ENCODE measurements around the gene MT1X. TPM values are rescaled to one million over a fixed set of nuclear protein-coding genes. Genes with fewer than 3 reads are reported as not detected.

The MT1X gene
- total RNA-seq, 1 donor from 2014 or later = 11.5 TPM

GRCh38 chr16:56726283-56726682 is 44.0 kb downstream of the MT1X start:
- Histone ChIP-seq H3K4me3 (ENCODE audit: low read length in 3 of 3) (no peak overlapping the region), H3K9me3 (ENCODE audit: control insufficient read depth in 3 of 3, low read length in 3 of 3) (no peaks in the 10 kb centered on the region), H3K4me1 (ENCODE audit: control insufficient read depth in 3 of 3, insufficient read depth in 3 of 3, low read length in 3 of 3) (peaks cover 17 to 22% (median 18%) of the 10 kb centered on the region in 3 donors), H3K27ac (ENCODE audit: low read depth, low read length) (no peak overlapping the region), H3K9ac (ENCODE audit: low read depth in 1 of 3, low read length in 3 of 3) (no peak overlapping the region), H3K27me3 (ENCODE audit: control insufficient read depth in 3 of 3, insufficient read depth in 3 of 3, low read length in 3 of 3) (no peaks in the 10 kb centered on the region), H3K36me3 (ENCODE audit: control insufficient read depth in 3 of 3, insufficient read depth in 3 of 3, low read length in 3 of 3) (no peaks in the 10 kb centered on the region)

- Histone ChIP-seq H3K36me3 (ENCODE audit: control insufficient read depth in 3 of 3, insufficient read depth in 3 of 3, low read length in 3 of 3) (no peaks in the 10 kb centered on the region), H3K9me3 (ENCODE audit: control insufficient read depth in 3 of 3, low read length in 3 of 3) (no peaks in the 10 kb centered on the region), H3K4me3 (ENCODE audit: low read length in 3 of 3) (no peak overlapping the region), H3K27me3 (ENCODE audit: control insufficient read depth in 3 of 3, insufficient read depth in 3 of 3, low read length in 3 of 3) (no peaks in the 10 kb centered on the region), H3K27ac (ENCODE audit: low read depth, low read length) (no peak overlapping the region), H3K4me1 (ENCODE audit: control insufficient read depth in 3 of 3, insufficient read depth in 3 of 3, low read length in 3 of 3) (peaks cover 19 to 22% (median 19%) of the 10 kb centered on the region in 3 donors), H3K9ac (ENCODE audit: low read depth in 1 of 3, low read length in 3 of 3) (no peak overlapping the region)
These were observed 44.7 kb downstream of the MT1X start for GRCh38 chr16:56726926-56727325.

GRCh38 chr16:56728027-56728426 is 45.8 kb downstream of the MT1X start:
- no peaks in the 10 kb centered on the region for H3K9me3 ChIP-seq (ENCODE audit: control insufficient read depth in 3 of 3, low read length in 3 of 3)
- H3K4me1 ChIP-seq (ENCODE audit: control insufficient read depth in 3 of 3, insufficient read depth in 3 of 3, low read length in 3 of 3) = peaks cover 20 to 22% (median 20%) of the 10 kb centered on the region in 3 donors
- no peak overlapping the region for H3K27ac ChIP-seq (ENCODE audit: low read depth, low read length)
- H3K4me3 ChIP-seq (ENCODE audit: low read length in 3 of 3) = no peak overlapping the region
- H3K27me3 ChIP-seq (ENCODE audit: control insufficient read depth in 3 of 3, insufficient read depth in 3 of 3, low read length in 3 of 3) = no peaks in the 10 kb centered on the region
- H3K9ac ChIP-seq (ENCODE audit: low read depth in 1 of 3, low read length in 3 of 3) = no peak overlapping the region
- no peaks in the 10 kb centered on the region for H3K36me3 ChIP-seq (ENCODE audit: control insufficient read depth in 3 of 3, insufficient read depth in 3 of 3, low read length in 3 of 3)

- Histone ChIP-seq H3K9ac (ENCODE audit: low read depth in 1 of 3, low read length in 3 of 3) (peak overlapping the region; percentile 85 to 92 (median 90)), H3K4me1 (ENCODE audit: control insufficient read depth in 3 of 3, insufficient read depth in 3 of 3, low read length in 3 of 3) (peaks cover 20 to 22% (median 20%) of the 10 kb centered on the region in 3 donors), H3K36me3 (ENCODE audit: control insufficient read depth in 3 of 3, insufficient read depth in 3 of 3, low read length in 3 of 3) (no peaks in the 10 kb centered on the region), H3K9me3 (ENCODE audit: control insufficient read depth in 3 of 3, low read length in 3 of 3) (no peaks in the 10 kb centered on the region), H3K27me3 (ENCODE audit: control insufficient read depth in 3 of 3, insufficient read depth in 3 of 3, low read length in 3 of 3) (no peaks in the 10 kb centered on the region), H3K27ac (ENCODE audit: low read depth, low read length) (peak overlapping the region; percentile 80), H3K4me3 (ENCODE audit: low read length in 3 of 3) (peak overlapping the region; percentile 95 to 97 (median 96))
These were observed 46.9 kb downstream of the MT1X start for GRCh38 chr16:56728980-56729734.

DNA sequence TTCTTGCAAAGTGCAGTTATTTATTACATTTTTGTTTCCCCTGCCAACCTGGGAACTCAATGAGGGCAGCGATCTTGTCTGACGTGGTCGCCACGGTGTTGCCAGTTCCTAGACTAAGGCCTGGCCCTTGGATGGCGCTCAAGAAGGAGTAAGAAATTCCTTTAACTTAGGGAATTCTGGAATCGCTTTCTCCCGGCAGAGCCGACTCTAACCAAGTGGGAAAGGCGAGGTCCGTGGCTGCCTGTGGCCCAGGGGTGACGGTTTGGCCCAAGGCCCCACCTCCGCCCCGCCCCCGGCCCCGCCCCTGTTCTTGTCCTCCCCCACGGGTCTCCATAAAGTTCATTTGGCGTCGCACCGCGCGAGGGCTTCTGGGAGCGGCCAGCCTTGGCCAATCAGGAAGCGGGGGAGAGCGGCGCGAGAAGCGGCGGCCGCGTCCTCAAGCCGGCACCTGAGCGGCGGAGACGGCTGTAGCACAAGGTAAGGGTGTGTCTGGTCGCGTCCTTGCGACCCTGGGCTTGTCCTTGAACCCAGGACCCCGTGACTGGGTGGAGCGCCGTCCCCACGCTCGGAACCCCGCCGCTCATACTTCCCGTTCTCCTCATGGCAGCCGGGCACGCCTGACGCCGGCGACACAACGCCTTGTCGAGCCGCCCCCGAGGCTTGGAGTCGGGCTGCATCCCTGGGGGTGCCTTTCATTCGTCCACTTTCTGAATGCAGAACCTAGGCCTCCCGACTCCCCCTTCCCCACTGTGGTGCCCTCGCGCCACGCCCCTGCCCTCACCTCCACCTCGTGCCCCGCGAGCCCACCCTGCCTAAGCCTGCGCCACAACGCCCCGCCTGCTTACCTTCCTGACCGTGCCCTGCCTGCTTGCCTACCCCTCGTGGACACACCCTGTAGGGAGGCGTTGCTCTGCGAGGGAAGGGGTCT is 47.7 kb downstream of the MT1X start, which contains the start of gene NUP93:
Gene NUP93 (plus strand): TSS at position 395 of the 928 bp plus-strand sequence. CDS start 18,119 bp downstream, outside the sequence.
- Histone ChIP-seq H3K9ac (ENCODE audit: low read depth in 1 of 3, low read length in 3 of 3) (peak within 1 kb of the TSS; percentile 92 to 96 (median 92)), H3K4me1 (ENCODE audit: control insufficient read depth in 3 of 3, insufficient read depth in 3 of 3, low read length in 3 of 3) (peaks cover 20 to 22% (median 20%) of the 10 kb centered on the region in 3 donors), H3K27me3 (ENCODE audit: control insufficient read depth in 3 of 3, insufficient read depth in 3 of 3, low read length in 3 of 3) (no peaks in the 10 kb centered on the region), H3K4me3 (ENCODE audit: low read length in 3 of 3) (peak within 1 kb of the TSS; percentile 95 to 97 (median 96)), H3K9me3 (ENCODE audit: control insufficient read depth in 3 of 3, low read length in 3 of 3) (no peaks in the 10 kb centered on the region), H3K27ac (ENCODE audit: low read depth, low read length) (peak within 1 kb of the TSS; percentile 80), H3K36me3 (ENCODE audit: control insufficient read depth in 3 of 3, insufficient read depth in 3 of 3, low read length in 3 of 3) (no peaks in the 10 kb centered on the region)

DNA sequence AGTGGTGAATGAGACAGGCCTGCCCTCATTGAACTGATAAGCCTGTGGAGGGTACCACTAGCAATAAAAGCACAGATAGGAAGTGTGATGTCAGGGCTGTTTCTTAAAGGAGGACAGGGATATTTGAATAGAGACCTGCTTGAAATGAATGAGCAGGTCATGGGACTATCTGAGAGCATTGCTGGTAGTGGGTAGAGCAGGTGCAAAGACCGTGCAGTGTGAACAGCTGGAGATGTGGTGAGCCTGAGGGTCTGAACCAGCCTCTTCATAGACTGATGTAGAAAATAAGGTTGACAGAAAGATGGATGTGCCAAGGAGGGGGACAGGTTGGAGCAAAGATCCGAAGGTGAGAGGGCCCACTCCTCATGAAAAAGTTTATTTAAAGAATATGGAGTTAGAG is 50.1 kb downstream of the MT1X start:
- Histone ChIP-seq H3K4me3 (ENCODE audit: low read length in 3 of 3) (no peak overlapping the region), H3K9ac (ENCODE audit: low read depth in 1 of 3, low read length in 3 of 3) (no peak overlapping the region), H3K4me1 (ENCODE audit: control insufficient read depth in 3 of 3, insufficient read depth in 3 of 3, low read length in 3 of 3) (peaks cover 22 to 28% (median 24%) of the 10 kb centered on the region in 3 donors), H3K36me3 (ENCODE audit: control insufficient read depth in 3 of 3, insufficient read depth in 3 of 3, low read length in 3 of 3) (no peaks in the 10 kb centered on the region), H3K27ac (ENCODE audit: low read depth, low read length) (no peak overlapping the region), H3K9me3 (ENCODE audit: control insufficient read depth in 3 of 3, low read length in 3 of 3) (no peaks in the 10 kb centered on the region), H3K27me3 (ENCODE audit: control insufficient read depth in 3 of 3, insufficient read depth in 3 of 3, low read length in 3 of 3) (no peaks in the 10 kb centered on the region)

DNA sequence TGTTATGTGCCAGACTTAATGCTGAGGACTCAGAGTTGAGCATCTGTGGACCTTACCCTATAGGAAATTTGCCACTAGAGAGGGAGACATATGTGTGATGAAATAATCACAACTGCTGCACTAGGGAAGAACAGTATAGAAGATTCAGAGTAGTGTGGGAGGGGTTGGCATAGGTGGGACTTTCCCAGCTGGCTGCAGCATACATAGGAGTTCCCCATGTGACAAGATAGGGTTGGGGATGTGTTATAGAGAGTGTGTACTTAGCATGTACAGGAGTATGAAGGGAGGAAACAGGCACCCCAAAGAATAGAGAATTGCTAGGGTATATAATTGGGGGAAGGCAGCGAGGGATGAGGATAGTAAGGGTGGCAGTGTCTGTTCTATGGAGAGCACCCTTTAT is 50.6 kb downstream of the MT1X start:
- Histone ChIP-seq H3K9me3 (ENCODE audit: control insufficient read depth in 3 of 3, low read length in 3 of 3) (no peaks in the 10 kb centered on the region), H3K36me3 (ENCODE audit: control insufficient read depth in 3 of 3, insufficient read depth in 3 of 3, low read length in 3 of 3) (no peaks in the 10 kb centered on the region), H3K4me1 (ENCODE audit: control insufficient read depth in 3 of 3, insufficient read depth in 3 of 3, low read length in 3 of 3) (peaks cover 22 to 28% (median 24%) of the 10 kb centered on the region in 3 donors), H3K9ac (ENCODE audit: low read depth in 1 of 3, low read length in 3 of 3) (no peak overlapping the region), H3K4me3 (ENCODE audit: low read length in 3 of 3) (no peak overlapping the region), H3K27me3 (ENCODE audit: control insufficient read depth in 3 of 3, insufficient read depth in 3 of 3, low read length in 3 of 3) (no peaks in the 10 kb centered on the region), H3K27ac (ENCODE audit: low read depth, low read length) (no peak overlapping the region)

Other genes starting within 250 kb of the MT1X start
- gene NUDT21, start 231.1 kb upstream of the MT1X start, total RNA-seq = 54.8 TPM
- gene OGFOD1, start 230.9 kb upstream of the MT1X start, total RNA-seq = 21.4 TPM
- gene BBS2, start 162.4 kb upstream of the MT1X start, total RNA-seq = 86.1 TPM
- gene MT4, start 117.4 kb upstream of the MT1X start, total RNA-seq = not detected
- 1.0 TPM for gene MT3, start 92.9 kb upstream of the MT1X start, total RNA-seq
- gene MT2A, start 73.9 kb upstream of the MT1X start, total RNA-seq = 2.1 TPM
- gene MT1E, start 56.7 kb upstream of the MT1X start, total RNA-seq = 18.8 TPM
- gene MT1M, start 49.8 kb upstream of the MT1X start, total RNA-seq = 2.1 TPM
- not detected for gene MT1A, start 43.8 kb upstream of the MT1X start, total RNA-seq
- gene MT1B, start 30.6 kb upstream of the MT1X start, total RNA-seq = not detected
- not detected for gene MT1F, start 24.5 kb upstream of the MT1X start, total RNA-seq
- not detected for gene MT1G, start 14.4 kb upstream of the MT1X start, total RNA-seq
- gene MT1H, start 12.7 kb upstream of the MT1X start, total RNA-seq = not detected
- gene NUP93, start 47.7 kb downstream of the MT1X start, total RNA-seq = 54.8 TPM
- not detected for gene SLC12A3, start 182.7 kb downstream of the MT1X start, total RNA-seq
- 76.2 TPM for gene HERPUD1, start 249.7 kb downstream of the MT1X start, total RNA-seq